Naive B cell (primary cell): ENCODE results near the gene NUMA1. TPM values are rescaled to one million over a fixed set of nuclear protein-coding genes. Genes with fewer than 3 reads are reported as not detected.

Source experiments
- ATAC-seq, 2 donors: fragments of 150-1000 bp; cut with Tn5 transposase; 2 replicates each; pipeline ENCODE4 v1.10.0; 2021; ENCODE audit warnings: low read depth in 2 of 2, mild to moderate bottlenecking in 2 of 2, moderate library complexity in 2 of 2
- DNase-seq: peaks from one replicate; pipeline ENCODE4 v3.0.0; 2022
- H3K27ac Mint-ChIP-seq, 6 donors: one replicate each; pipeline ENCODE4 v1.8.0; 2020 to 2022; ENCODE audit warnings: mild to moderate bottlenecking in 6 of 6, mixed read lengths in 6 of 6, moderate library complexity in 5 of 6, inconsistent platforms in 2 of 6
- H3K27me3 Mint-ChIP-seq, 3 donors: one replicate each; pipeline ENCODE4 v1.8.0; 2021 to 2022; ENCODE audit warnings: mixed read lengths in 3 of 3, mild to moderate bottlenecking in 1 of 3
- H3K36me3 Mint-ChIP-seq, 2 donors: one replicate each; pipeline ENCODE4 v1.8.0; 2020 to 2022; ENCODE audit warnings: mixed read lengths in 2 of 2, inconsistent platforms in 1 of 2, mild to moderate bottlenecking in 1 of 2
- H3K4me1 Mint-ChIP-seq, 3 donors: one replicate each; pipeline ENCODE4 v1.8.0; 2020 to 2022; ENCODE audit warnings: mixed read lengths in 3 of 3, inconsistent platforms in 1 of 3, mild to moderate bottlenecking in 1 of 3, moderate library complexity in 1 of 3
- H3K4me3 Mint-ChIP-seq, 8 donors: one replicate each; pipeline ENCODE4 v1.8.0; 2020 to 2022; ENCODE audit warnings: mild to moderate bottlenecking in 8 of 8, mixed read lengths in 8 of 8, moderate library complexity in 8 of 8, inconsistent platforms in 2 of 8
- H3K9me3 Mint-ChIP-seq, 7 donors: one replicate each; pipeline ENCODE4 v1.8.0; 2020 to 2022; ENCODE audit warnings: mixed read lengths in 7 of 7, mild to moderate bottlenecking in 5 of 7, inconsistent platforms in 2 of 7, moderate library complexity in 1 of 7
- polyA plus RNA-seq, 6 donors: library from polyadenylated mRNA; unstranded; fragments of 300-500 nt; fragmentation: Illumina TruSeq; gene quantifications; one replicate each; pipeline ENCODE4 v1.2.3, GENCODE V29; 2021; ENCODE audit warnings: low read depth in 6 of 6

The NUMA1 gene
- polyA plus RNA-seq, 6 donors from 2014 or later, result 5.4 to 102 (median 20.4) TPM

DNA sequence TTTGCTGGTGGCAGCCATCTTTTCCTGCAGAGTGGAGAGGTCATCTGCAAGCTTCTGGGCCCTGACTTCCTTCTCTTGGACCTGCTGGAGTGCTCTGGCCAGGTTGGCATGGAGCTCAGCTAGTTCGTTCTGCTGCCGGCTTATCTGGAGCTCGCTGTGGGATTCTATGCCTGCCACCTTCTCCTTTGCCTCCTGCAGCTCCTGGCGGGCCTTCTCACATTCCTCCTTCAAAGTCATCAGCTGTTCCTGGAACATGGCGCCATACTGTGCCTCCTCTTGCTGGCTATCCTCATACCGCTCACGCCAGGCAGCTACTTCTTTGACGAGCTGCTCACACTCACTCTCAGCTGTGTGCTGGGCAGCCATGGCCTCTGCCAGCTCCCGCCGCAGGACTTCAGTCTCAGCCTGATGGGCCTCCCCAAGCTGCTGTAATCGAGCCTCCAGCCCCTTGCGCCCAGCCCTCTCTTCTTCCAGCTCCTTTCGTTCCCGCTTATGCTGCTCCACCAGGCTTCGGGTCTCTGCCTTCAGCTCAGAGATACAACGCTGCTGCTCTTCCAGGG, 65.5 kb downstream of the NUMA1 start:
- Mint-ChIP-seq H3K36me3 (peaks cover 3 to 43% of the 10 kb centered on the region in 2 donors), H3K9me3 (no peaks in the 10 kb centered on the region), H3K27me3 (no peaks in the 10 kb centered on the region), H3K4me1 (peaks cover 0 to 17% (median 8%) of the 10 kb centered on the region in 3 donors), H3K4me3 (no peak overlapping the region), H3K27ac (peak overlapping the region in 3 of 6 donors; percentile 26 to 93 (median 84))
- DNase-seq, result no peak
- no peak for ATAC-seq

DNA sequence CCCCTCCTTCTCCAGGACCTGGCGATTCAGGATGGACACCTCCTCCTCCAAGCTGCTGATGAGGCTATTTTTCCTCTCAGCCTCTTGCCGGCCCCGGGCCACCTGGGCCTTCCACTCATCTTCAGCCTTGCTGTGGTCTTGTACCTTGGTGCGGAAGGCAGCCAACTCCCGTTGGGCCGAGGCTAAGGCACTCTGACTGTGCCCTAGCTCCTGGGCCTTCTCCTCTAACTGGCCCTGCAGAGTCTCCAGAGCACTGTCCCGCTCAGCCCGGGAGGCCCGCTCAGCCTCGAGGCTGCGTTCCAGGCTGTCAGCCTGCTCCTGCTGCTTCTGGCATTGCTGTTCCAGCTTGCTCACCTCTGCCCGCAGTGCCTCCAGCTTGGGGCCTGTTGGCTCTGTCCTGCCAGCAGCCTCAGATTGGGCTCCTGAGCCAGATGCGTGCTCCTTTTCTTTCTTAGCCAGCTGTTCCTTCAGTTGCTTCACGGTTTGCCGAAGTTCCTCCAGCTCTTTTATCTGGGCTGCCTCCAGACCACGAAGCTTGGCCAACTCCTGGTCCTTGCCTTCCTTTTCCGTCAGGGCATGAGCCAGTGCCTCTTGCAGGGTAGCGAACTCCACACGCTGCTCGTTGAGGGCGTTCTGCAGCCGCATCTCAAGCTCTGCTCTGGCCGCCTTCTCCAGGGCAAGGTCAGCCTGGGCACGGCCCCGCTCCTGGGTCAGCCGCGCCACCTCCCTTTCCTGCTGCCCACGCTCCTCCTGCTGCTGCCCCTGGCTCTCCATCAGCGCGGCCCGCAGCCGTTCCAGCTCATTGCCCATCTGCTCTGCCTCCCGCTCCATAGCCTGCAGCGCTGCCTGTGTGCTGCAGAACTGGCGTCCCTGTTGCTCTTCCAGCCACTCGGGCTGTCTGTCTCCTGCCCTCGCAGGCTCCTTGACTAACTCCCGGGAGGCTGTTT, 66.3 kb downstream of the NUMA1 start:
- no peak for DNase-seq
- no peak for ATAC-seq
- H3K27me3 Mint-ChIP-seq, result no peaks in the 10 kb centered on the region
- peaks cover 3 to 50% of the 10 kb centered on the region in 2 donors for H3K36me3 Mint-ChIP-seq
- H3K4me3 Mint-ChIP-seq, result peak overlapping the region in 1 of 8 donors; percentile 77
- no peaks in the 10 kb centered on the region for H3K9me3 Mint-ChIP-seq
- H3K4me1 Mint-ChIP-seq, result peaks cover 0 to 17% (median 8%) of the 10 kb centered on the region in 3 donors
- H3K27ac Mint-ChIP-seq, result peak overlapping the region in 3 of 6 donors; percentile 26 to 87 (median 84)

DNA sequence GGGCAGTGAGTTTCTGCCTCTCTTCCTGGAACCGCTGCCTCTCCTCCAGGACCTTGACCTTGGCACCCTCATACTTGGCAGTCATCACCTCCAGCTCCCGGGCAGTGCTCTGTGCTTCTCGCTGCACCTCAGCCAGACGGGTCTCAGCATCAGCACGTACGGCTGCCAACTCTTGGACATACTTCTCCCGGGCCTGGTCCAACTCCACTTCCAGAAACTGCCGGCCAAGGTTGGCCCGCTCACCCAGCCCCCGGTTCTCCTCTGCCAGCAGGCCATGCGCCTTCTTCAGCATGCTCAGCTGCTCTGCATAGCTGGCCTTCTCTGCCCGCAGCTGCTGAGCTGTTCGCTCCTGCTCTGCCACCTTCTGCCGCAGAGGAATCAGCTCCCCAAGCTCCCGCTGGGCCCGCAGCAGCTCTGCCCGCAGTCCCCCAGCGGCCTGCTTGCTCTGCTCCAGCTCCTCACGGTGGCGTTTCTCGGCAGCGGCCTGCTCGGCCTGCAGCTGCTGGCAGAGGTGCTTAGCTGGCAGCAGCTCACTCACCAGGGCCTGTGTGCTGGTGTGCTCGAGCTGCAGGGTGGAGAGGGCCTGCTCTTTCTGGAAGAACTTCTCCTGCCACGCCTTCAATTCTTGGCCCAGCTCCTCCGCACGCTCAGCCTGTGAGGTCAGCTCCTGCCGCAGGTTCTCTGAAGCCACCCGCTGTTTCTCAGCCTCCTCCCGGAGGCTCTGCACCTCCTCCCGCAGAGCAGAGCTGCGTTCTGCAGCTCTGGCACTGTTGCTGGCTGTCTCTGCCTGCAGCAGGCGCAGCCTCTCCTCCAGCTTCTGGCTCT, 67.2 kb downstream of the NUMA1 start:
- H3K4me1 Mint-ChIP-seq, result peaks cover 0 to 17% (median 8%) of the 10 kb centered on the region in 3 donors
- no peak overlapping the region for H3K4me3 Mint-ChIP-seq
- ATAC-seq (no peak), DNase-seq (no peak)
- H3K36me3 Mint-ChIP-seq, result peaks cover 9 to 49% of the 10 kb centered on the region in 2 donors
- H3K27ac Mint-ChIP-seq, result peak overlapping the region in 2 of 6 donors; percentile 59 to 87
- H3K27me3 Mint-ChIP-seq, result no peaks in the 10 kb centered on the region
- H3K9me3 Mint-ChIP-seq, result no peaks in the 10 kb centered on the region

DNA sequence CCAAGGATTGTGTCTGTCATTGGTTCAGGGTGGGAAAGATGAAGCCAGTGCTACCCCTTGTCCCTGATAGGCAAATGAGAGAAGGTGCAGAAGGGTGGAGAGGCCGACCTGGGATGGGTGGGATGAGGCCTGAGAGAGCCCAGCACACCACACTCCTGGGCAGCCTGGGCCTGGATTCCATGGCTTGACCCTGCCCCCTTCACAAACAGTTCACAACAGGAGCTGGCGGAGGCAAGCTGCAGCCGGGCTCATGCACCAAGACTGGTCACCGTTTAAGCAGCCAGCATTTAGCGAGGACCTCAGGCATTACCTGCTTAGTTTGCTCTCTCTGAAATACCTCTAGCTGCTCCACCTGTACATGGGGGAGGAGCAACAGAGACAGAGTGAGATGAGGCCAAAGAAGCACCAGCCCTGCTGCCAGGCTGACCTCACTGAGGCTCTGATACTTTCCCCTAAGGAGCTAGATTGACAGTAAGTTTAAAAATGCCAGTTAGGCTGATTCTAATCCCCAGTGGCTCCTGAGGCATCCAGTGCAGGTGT, 68.2 kb downstream of the NUMA1 start:
- no peak overlapping the region for H3K4me3 Mint-ChIP-seq
- H3K27ac Mint-ChIP-seq, result peak overlapping the region in 1 of 6 donors; percentile 41
- ATAC-seq (no peak), DNase-seq (no peak)
- H3K4me1 Mint-ChIP-seq, result peaks cover 0 to 17% (median 8%) of the 10 kb centered on the region in 3 donors
- H3K36me3 Mint-ChIP-seq, result peaks cover 8 to 54% of the 10 kb centered on the region in 2 donors
- no peaks in the 10 kb centered on the region for H3K27me3 Mint-ChIP-seq
- H3K9me3 Mint-ChIP-seq, result no peaks in the 10 kb centered on the region

DNA sequence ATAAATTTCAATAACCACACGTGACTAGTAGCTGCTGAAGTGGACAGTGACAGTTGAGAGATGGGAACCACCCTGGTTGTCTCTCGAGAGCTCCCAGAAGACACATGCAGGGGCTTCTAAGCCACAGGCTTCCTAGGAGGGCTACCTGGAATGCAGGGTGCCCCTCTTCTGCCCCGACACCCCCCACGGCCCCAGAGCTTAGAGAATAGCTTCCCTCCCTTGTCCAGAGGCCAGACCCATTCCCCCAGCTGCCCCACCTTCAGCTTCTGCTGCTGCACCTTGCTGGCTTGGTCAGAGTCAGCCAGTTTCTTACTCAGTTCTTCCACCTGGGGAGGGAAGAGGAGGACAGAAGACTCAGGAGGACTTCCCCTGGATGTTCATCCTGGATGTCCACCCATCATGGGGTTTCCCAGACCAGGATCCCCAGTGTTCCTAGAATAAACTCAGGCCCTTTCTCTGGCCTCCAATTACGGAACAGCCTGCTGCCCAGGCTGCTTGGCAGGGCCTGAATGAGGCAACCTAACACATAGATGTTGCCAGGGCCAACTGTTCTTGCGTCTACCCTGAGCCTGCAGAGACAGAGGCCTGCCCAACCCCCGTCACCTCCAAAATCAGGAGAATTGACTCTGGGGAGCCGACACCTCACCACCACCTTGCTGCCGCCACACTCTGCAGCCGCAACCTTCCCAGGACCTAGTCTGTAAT, 69.7 kb downstream of the NUMA1 start:
- H3K36me3 Mint-ChIP-seq, result peaks cover 6 to 53% of the 10 kb centered on the region in 2 donors
- H3K9me3 Mint-ChIP-seq, result no peaks in the 10 kb centered on the region
- ATAC-seq (no peak), DNase-seq (no peak)
- no peak overlapping the region for H3K4me3 Mint-ChIP-seq
- no peaks in the 10 kb centered on the region for H3K27me3 Mint-ChIP-seq
- H3K27ac Mint-ChIP-seq, result no peak overlapping the region
- H3K4me1 Mint-ChIP-seq, result peaks cover 0 to 16% (median 13%) of the 10 kb centered on the region in 3 donors

DNA sequence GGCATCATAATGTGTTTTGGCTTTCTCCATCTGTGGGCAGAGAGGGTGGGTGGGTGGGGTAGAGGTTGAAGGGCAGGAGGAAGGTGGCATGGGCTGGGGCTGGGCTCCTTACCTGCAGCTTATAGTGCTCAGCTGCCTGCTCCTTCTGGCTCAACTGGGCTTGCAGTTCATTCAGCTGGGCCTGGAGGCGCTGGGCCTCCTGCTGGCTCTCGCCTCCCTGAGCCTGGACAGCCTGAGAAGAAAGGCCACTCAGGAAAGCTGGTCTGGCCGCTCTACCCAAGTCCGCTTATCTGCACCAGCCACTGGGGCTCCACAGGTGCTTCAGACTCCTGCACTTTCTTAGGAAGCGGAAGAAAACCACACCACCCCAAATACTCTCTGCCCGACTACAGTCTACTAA, 71.2 kb downstream of the NUMA1 start:
- Mint-ChIP-seq H3K9me3 (no peaks in the 10 kb centered on the region), H3K27me3 (no peaks in the 10 kb centered on the region), H3K4me3 (no peak overlapping the region), H3K4me1 (peaks cover 0 to 13% (median 3%) of the 10 kb centered on the region in 3 donors), H3K27ac (peak overlapping the region in 3 of 6 donors; percentile 52 to 71 (median 64)), H3K36me3 (peaks cover 6 to 38% of the 10 kb centered on the region in 2 donors)
- DNase-seq (no peak), ATAC-seq (no peak)

DNA sequence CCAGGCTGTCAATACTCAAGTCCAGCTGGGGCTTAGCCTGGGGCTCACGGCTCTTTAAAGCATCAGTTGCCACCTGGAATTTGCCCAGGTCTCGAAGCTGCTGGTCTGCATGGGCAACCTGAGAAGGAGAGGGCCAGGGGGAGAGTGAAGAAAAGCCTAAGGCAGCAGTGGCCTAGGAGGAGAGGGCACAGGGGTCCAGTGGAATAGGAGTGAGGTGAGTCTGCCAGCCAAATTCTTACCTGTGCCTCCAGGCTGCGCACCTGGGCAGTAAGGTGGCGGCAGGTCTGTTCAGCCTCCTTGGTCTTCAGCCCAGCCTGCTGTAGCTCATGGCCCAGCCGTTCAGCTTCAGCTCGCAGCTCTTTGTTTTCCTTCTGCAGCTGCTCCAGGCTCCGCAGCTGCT, 71.6 kb downstream of the NUMA1 start:
- no peak for DNase-seq
- H3K27ac Mint-ChIP-seq, result peak overlapping the region in 1 of 6 donors; percentile 34
- H3K9me3 Mint-ChIP-seq, result no peaks in the 10 kb centered on the region
- peaks cover 0 to 12% (median 3%) of the 10 kb centered on the region in 3 donors for H3K4me1 Mint-ChIP-seq
- H3K4me3 Mint-ChIP-seq, result no peak overlapping the region
- peaks cover 6 to 38% of the 10 kb centered on the region in 2 donors for H3K36me3 Mint-ChIP-seq
- no peaks in the 10 kb centered on the region for H3K27me3 Mint-ChIP-seq
- ATAC-seq, result no peak

DNA sequence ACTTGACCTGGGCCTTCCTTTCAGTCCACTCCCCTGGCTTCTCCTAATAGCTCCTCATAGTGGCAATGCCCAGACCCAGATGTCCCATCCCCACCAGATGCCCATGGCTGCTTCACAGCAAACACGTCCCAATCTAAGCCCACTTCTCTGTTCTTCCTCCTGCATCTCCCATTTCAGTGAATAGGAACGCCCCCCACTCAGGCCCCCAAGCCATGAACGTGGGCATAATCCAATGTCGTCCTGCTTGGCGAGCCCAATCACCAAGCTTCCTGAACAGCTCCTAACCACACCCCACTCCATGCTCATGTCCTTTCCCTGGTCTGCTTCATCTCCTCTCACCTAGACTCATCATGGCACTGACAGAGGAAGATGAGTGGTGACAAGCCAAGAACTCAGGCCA, 72.8 kb downstream of the NUMA1 start:
- H3K27ac Mint-ChIP-seq, result peak overlapping the region in 2 of 6 donors; percentile 17 to 34
- H3K4me3 Mint-ChIP-seq, result peak overlapping the region in 1 of 8 donors; percentile 45
- no peaks in the 10 kb centered on the region for H3K27me3 Mint-ChIP-seq
- DNase-seq, result no peak
- H3K4me1 Mint-ChIP-seq, result peaks cover 0 to 5% (median 3%) of the 10 kb centered on the region in 3 donors
- H3K9me3 Mint-ChIP-seq, result no peaks in the 10 kb centered on the region
- no peak for ATAC-seq
- H3K36me3 Mint-ChIP-seq, result peaks cover 8 to 30% of the 10 kb centered on the region in 2 donors

DNA sequence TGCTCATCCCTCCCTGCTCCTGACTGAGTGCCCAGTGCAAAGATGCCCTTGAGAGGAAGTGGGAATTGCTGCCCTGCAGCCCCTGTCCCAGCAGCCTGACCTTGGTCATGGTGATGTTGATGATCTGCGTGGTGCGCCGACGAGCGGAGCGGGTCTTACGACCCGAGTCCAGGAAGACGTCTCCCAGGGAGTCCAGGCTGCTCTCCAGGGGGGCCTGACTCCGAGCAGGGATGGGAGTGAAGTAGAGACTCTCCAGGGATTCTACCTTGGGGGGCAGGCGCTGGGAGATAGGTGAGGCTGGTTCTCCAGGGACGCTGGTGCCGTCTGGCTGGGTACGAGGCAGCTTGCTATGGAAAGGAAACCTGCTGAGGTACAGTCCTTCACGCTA, 73.3 kb downstream of the NUMA1 start:
- ATAC-seq (no peak), DNase-seq (no peak)
- H3K4me1 Mint-ChIP-seq, result peaks cover 2 to 10% (median 7%) of the 10 kb centered on the region in 3 donors
- H3K9me3 Mint-ChIP-seq, result no peaks in the 10 kb centered on the region
- H3K27ac Mint-ChIP-seq, result peak overlapping the region in 1 of 6 donors; percentile 20
- H3K4me3 Mint-ChIP-seq, result no peak overlapping the region
- H3K27me3 Mint-ChIP-seq, result no peaks in the 10 kb centered on the region
- H3K36me3 Mint-ChIP-seq, result peaks cover 13 to 30% of the 10 kb centered on the region in 2 donors

DNA sequence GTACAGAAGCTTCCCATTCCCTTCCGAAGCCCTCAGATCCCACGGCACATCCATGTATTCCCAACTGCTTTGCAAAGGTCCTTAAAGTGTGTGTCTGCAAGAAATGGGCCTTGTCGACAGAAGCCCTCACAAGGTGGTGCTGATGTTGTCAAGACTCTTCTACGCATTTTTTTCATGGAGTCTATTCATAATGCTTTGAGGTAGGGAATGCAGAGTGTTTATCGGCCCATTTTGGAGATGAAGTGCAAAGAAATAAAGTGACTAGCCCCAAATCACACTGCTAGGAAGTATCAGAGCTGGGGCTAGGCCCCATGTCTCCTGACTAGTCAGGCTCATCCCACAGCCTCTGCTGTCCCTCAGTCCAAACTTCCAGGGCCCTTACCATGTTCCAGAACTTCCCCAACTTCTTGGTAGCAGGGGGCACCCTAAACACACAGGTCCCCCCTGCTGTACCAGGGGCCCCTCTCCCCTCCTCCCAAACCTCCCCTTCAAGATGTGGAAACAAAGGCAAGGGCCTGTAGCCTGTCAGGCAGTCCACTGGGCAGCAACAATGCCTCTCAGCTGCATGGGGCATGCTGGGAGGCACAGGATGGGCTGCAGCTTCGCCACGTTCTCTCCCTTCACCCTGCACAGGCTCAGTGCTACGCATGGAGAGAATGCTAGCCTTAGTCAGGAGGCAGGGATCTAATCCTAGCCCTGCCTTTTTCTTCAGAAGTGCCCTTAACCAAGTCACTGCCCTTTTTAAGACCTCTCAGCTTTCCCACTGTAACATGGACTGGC, 73.8 kb downstream of the NUMA1 start:
- no peak overlapping the region for H3K4me3 Mint-ChIP-seq
- H3K27me3 Mint-ChIP-seq, result no peaks in the 10 kb centered on the region
- peaks cover 6 to 15% (median 11%) of the 10 kb centered on the region in 3 donors for H3K4me1 Mint-ChIP-seq
- ATAC-seq, result no peak
- peak overlapping the region in 2 of 6 donors; percentile 20 to 22 for H3K27ac Mint-ChIP-seq
- DNase-seq, result no peak
- no peaks in the 10 kb centered on the region for H3K9me3 Mint-ChIP-seq
- peaks cover 13 to 30% of the 10 kb centered on the region in 2 donors for H3K36me3 Mint-ChIP-seq

DNA sequence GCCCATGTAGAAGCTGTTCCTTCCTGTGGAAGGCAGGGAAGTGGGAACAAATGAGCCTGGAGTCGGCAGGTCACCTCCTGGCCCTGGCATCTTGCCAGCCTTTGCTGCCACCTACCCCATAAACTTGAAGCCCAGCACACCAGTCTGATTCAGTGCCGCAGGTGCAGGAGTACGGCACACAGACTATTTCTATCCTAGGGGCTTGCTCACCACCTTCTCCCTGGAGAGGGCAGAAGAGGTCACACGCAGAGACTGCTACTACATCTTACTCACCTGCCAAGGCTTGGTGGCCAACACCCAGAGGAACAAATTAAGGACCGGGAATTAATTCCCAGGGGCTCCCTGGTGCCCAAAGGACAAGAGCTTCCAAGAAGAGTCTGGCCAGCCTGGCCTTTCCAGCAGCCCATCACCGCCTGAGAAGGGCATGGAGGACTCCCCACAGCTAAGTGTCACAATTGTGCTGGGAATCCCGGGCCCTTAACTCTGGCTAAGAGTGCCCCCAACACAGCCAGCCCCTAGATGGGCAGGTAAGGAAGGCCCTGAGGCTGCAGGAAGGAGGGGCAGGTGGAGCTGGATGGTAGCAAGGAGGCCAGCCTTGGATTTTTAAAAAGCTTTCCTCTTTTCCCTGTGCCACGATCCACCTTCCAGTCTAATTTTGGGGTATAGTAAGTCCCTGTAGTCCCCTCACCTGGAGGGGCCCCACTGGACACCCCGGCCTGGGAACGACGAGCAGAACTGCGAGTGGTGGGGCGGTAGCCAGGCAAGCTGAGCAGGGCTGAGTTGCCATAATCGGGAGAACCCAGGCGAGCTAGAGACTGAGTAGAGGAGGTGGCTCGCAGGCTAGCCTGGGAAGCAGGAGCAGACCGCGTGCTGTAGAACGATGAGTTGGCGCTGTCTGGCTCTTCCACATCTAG, 74.7 kb downstream of the NUMA1 start:
- peaks cover 13 to 30% of the 10 kb centered on the region in 2 donors for H3K36me3 Mint-ChIP-seq
- H3K4me1 Mint-ChIP-seq, result peaks cover 6 to 15% (median 8%) of the 10 kb centered on the region in 3 donors

More for the DNA sequence above, 74.7 kb downstream of the NUMA1 start:
- Mint-ChIP-seq H3K4me3 (no peak overlapping the region), H3K27ac (peak overlapping the region in 3 of 6 donors; percentile 22 to 70 (median 54)), H3K27me3 (no peaks in the 10 kb centered on the region), H3K9me3 (no peaks in the 10 kb centered on the region)
- no peak for DNase-seq
- no peak for ATAC-seq
